Right ventricle myocardium superior (tissue), 1 donor: ENCODE results near the gene GSTO2. TPM values are rescaled to one million over a fixed set of nuclear protein-coding genes. Genes with fewer than 3 reads are reported as not detected.

Experiments
- ATAC-seq: fragments of 200-7000 bp; cut with Tn5 transposase; one replicate; pipeline ENCODE4 v1.9.1; 2020; ENCODE audit warnings: mild to moderate bottlenecking; ENCODE audit not compliant: poor library complexity
- DNase-seq: peaks from one replicate; pipeline ENCODE4 v3.0.0-alpha.2; 2020
- intact Hi-C: fragments of 100-400 bp; cut with DNase I; formaldehyde crosslinking; loops from one replicate; pipeline ENCODE4 v1.11.2; 2022
- microRNA-seq: library from miRNA; unstranded; fragments of <30 nt; microRNA quantifications from one replicate; pipeline ENCODE4 v1.2.0, GENCODE V29; 2020
- total RNA-seq: library from RNA; stranded (reverse); fragmentation: NEBNext Ultra II Directional; extraction: Animal tissue kit (Norgen Biotek cat#: 25700); gene quantifications from one replicate; pipeline ENCODE4 v1.2.1, GENCODE V29; 2021
- donor health status: DM: no; HTN: yes; CAD: no; lungs with severe emphysema.

GSTO2 gene
- total RNA-seq, 1 donor from 2014 or later: 1.0 TPM

- no peak for DNase-seq
- ATAC-seq: no peak
- intact Hi-C loops: no loop called here
These were observed 78.5 kb downstream of the GSTO2 start for GRCh38 chr10:104347295-104348045.

- ATAC-seq: no peak
- intact Hi-C loops: no loop called here
- DNase-seq: no peak
These were observed 79.6 kb downstream of the GSTO2 start for GRCh38 chr10:104348601-104349000.

- DNase-seq: no peak
- ATAC-seq: peak; percentile 7
- intact Hi-C loops: loop anchor here (2.0 kb wide), 1 partner anchor 59 kb away; no protein-coding TSS in a partner anchor
These were observed 80.7 kb downstream of the GSTO2 start for GRCh38 chr10:104349623-104350126.

- DNase-seq (no peak), ATAC-seq (peak; percentile 75)
- intact Hi-C loops: loop anchor here (2.0 kb wide), 1 partner anchor 59 kb away; no protein-coding TSS in a partner anchor
These were observed 81.2 kb downstream of the GSTO2 start for GRCh38 chr10:104350127-104350635.

- intact Hi-C loops: loop anchor here (2.0 kb wide), 1 partner anchor 60 kb away; no protein-coding TSS in a partner anchor
- ATAC-seq: no peak
- no peak for DNase-seq
These were observed 82.2 kb downstream of the GSTO2 start for GRCh38 chr10:104351061-104351702.

GRCh38 chr10:104351919-104352318 is 82.9 kb downstream of the GSTO2 start:
- DNase-seq: no peak
- intact Hi-C loops: loop anchor here (2.0 kb wide), 1 partner anchor 61 kb away; no protein-coding TSS in a partner anchor
- ATAC-seq: no peak

GRCh38 chr10:104353325-104354048 is 84.5 kb downstream of the GSTO2 start, which contains the start of gene CFAP58:
Gene CFAP58 (plus strand): TSS chr10:104353833. CDS start chr10:104353898, 65 bp downstream.
- ATAC-seq (peak; percentile 91), DNase-seq (peak; percentile 94)
- intact Hi-C loops: no loop called here

Small RNA genes within 50 kb of the gene (microRNA-seq; reads per million reads assigned to microRNA genes)
- 1.6 reads per million for gene MIR4482

Other genes starting within 250 kb of the GSTO2 start
- gene COL17A1, start 183.3 kb upstream of the GSTO2 start, total RNA-seq: not detected
- gene SFR1, start 147.0 kb upstream of the GSTO2 start, total RNA-seq: 4.9 TPM
- not detected for gene CFAP43, start 36.8 kb upstream of the GSTO2 start, total RNA-seq
- gene GSTO1, start 14.3 kb upstream of the GSTO2 start, total RNA-seq: 173 TPM
- gene ITPRIP, start 69.3 kb downstream of the GSTO2 start, total RNA-seq: 29.1 TPM
- gene CFAP58, start 84.6 kb downstream of the GSTO2 start, total RNA-seq: 2.2 TPM